Esophagus muscularis mucosa (tissue), 4 donors: ENCODE data around the gene MNT. TPM values are rescaled to one million over a fixed set of nuclear protein-coding genes. Genes with fewer than 3 reads are reported as not detected.

Experiments
- DNase-seq: peaks from one replicate; pipeline ENCODE4 v3.0.0-alpha.2; 2017; ENCODE audit errors: extremely low spot score
- H3K27ac ChIP-seq, 4 donors: fragments of 200-600 bp; sonication (generic); replicated peaks in 1 of 4; 1 replicate in 3 of 4; 2 replicates in 1 of 4; pipeline ENCODE4 v1.5.1; 2016 to 2019; ENCODE audit warnings: mild to moderate bottlenecking in 1 of 4
- H3K27me3 ChIP-seq, 4 donors: fragments of 200-600 bp; sonication (generic); one replicate each; pipeline versions ENCODE4 v1.5.1 to v1.6.0; 2016 to 2019
- H3K36me3 ChIP-seq, 4 donors: fragments of 200-600 bp; sonication (generic); one replicate each; pipeline ENCODE4 v1.5.1; 2016 to 2019
- H3K4me1 ChIP-seq, 4 donors: fragments of 200-600 bp; sonication (generic); one replicate each; pipeline ENCODE4 v1.5.1; 2016 to 2019
- H3K4me3 ChIP-seq, 4 donors: fragments of 200-600 bp; sonication (generic); 1 replicate in 2 of 4; 2 replicates in 2 of 4; pipeline ENCODE4 v1.5.1; 2016 to 2019; ENCODE audit warnings: mild to moderate bottlenecking in 4 of 4, moderate library complexity in 1 of 4
- H3K9me3 ChIP-seq, 4 donors: fragments of 200-600 bp; sonication (generic); 1 replicate in 3 of 4; 2 replicates in 1 of 4; pipeline ENCODE4 v1.5.1; 2016 to 2019
- EP300 ChIP-seq: sonication (generic); formaldehyde crosslinking; IDR thresholded peaks from one replicate; pipeline ENCODE4 v1.6.1; 2017; ENCODE audit warnings: antibody characterized with exemption
- POLR2A ChIP-seq: fragments of 450-650 bp; IDR thresholded peaks from one replicate; pipeline ENCODE4 v1.6.1; 2017; ENCODE audit warnings: antibody characterized with exemption, moderate library complexity, mild to moderate bottlenecking, low read depth
- POLR2AphosphoS5 ChIP-seq, 2 donors: sonication (generic); formaldehyde crosslinking; IDR thresholded peaks; one replicate each; pipeline ENCODE4 v1.6.1; 2017; ENCODE audit warnings: antibody characterized with exemption in 2 of 2
- WGBS: methylation state at CpG from one replicate; pipeline ENCODE4 v1.1.5; 2018; 5-methylcytosine and 5-hydroxymethylcytosine counted together
- intact Hi-C: fragments of 100-400 bp; cut with DNase I; formaldehyde crosslinking; loops from one replicate; pipeline ENCODE4 v1.15.1; 2023
- total RNA-seq, 4 donors: library from RNA; depleted of rRNA; stranded (reverse); fragments of >200 nt; gene quantifications; one replicate each; pipeline versions ENCODE4 v1.1.0 to v1.2.1, GENCODE V29; 2016
- TF ChIP-seq, protein P1 (sequence below), 3 experiments: fragments of 200-600 bp in 2 of 3; fragments of 450-650 bp in 1 of 3; sonication (generic) in 2 of 3; IDR thresholded peaks; one replicate each; pipeline ENCODE4 v1.5.1; 2017 to 2019; ENCODE audit warnings: antibody characterized with exemption in 3 of 3, mild to moderate bottlenecking in 2 of 3, moderate library complexity in 1 of 3

The MNT gene
- total RNA-seq, 4 donors from 2014 or later = 10.8 to 17.4 (median 13.8) TPM

DNA sequence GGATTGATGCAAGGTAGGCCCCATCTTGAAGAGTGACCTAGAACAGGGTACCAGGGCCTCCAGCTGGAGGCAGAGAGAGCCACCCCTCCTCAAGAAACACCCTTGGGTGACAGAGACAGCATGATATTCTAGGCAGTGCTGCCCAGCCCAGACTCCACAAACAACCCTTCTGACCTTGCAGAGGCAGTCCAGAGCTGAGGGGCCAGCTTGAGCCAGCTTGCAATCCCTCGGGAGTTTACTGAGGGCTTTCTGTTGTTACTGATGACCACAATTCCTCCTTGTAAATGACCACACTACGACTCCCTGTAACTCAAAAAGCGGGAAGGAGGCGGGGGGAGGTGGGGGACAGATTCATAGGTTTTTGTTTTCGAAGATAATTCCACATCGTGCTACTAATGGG lies 18.6 kb upstream of the MNT start:
- no peak overlapping the region for H3K4me3 ChIP-seq
- intact Hi-C loops = no loop called here
- H3K9me3 ChIP-seq = no peaks in the 10 kb centered on the region
- no peak for DNase-seq
- H3K36me3 ChIP-seq = peaks cover 0 to 47% (median 22%) of the 10 kb centered on the region in 4 donors
- 82% methylated on average over 4 of the region's 6 CpGs for WGBS
- peak overlapping the region; percentile 74 to 84 (median 80) for H3K27ac ChIP-seq
- H3K4me1 ChIP-seq = peaks cover 21 to 61% (median 51%) of the 10 kb centered on the region in 4 donors
- no peaks in the 10 kb centered on the region for H3K27me3 ChIP-seq
- TF ChIP-seq POLR2A = no peak
- no peak for TF ChIP-seq POLR2AphosphoS5 (IDR thresholded peaks at IDR 0.05)
- TF ChIP-seq, protein P1, sequence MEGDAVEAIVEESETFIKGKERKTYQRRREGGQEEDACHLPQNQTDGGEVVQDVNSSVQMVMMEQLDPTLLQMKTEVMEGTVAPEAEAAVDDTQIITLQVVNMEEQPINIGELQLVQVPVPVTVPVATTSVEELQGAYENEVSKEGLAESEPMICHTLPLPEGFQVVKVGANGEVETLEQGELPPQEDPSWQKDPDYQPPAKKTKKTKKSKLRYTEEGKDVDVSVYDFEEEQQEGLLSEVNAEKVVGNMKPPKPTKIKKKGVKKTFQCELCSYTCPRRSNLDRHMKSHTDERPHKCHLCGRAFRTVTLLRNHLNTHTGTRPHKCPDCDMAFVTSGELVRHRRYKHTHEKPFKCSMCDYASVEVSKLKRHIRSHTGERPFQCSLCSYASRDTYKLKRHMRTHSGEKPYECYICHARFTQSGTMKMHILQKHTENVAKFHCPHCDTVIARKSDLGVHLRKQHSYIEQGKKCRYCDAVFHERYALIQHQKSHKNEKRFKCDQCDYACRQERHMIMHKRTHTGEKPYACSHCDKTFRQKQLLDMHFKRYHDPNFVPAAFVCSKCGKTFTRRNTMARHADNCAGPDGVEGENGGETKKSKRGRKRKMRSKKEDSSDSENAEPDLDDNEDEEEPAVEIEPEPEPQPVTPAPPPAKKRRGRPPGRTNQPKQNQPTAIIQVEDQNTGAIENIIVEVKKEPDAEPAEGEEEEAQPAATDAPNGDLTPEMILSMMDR (IDR thresholded peaks at IDR 0.05) = no peak
- TF ChIP-seq EP300 = no peak

DNA sequence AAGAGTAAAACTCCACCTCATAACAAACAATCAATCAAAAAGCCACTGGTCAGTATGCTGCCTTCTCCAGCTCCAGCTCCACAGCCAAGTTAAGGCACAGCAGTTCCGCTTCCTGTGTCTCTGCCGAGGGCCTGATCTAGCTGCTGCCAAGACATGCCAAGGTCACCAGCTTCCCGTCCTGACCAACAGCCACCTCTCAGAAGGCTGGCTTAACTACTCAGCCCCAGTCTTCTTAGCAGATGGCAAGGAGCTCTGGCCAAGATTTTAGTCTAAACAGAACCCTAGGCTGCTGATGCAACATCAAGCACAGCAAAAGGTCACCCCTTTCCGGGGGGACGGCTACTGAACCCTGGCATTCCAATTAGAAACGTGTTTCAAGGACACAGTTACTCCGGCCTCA lies 17.7 kb upstream of the MNT start:
- intact Hi-C loops = no loop called here
- no peaks in the 10 kb centered on the region for H3K27me3 ChIP-seq
- WGBS = 48% methylated on average over 7 of the region's 7 CpGs
- no peaks in the 10 kb centered on the region for H3K9me3 ChIP-seq
- peaks cover 0 to 57% (median 25%) of the 10 kb centered on the region in 4 donors for H3K36me3 ChIP-seq
- DNase-seq = no peak
- H3K27ac ChIP-seq = peak overlapping the region; percentile 74 to 84 (median 80)
- no peak overlapping the region for H3K4me3 ChIP-seq
- TF ChIP-seq, protein P1 (IDR thresholded peaks at IDR 0.05) = no peak
- TF ChIP-seq POLR2AphosphoS5 (IDR thresholded peaks at IDR 0.05) = peak; percentile 44 to 59
- peaks cover 21 to 61% (median 51%) of the 10 kb centered on the region in 4 donors for H3K4me1 ChIP-seq

DNA sequence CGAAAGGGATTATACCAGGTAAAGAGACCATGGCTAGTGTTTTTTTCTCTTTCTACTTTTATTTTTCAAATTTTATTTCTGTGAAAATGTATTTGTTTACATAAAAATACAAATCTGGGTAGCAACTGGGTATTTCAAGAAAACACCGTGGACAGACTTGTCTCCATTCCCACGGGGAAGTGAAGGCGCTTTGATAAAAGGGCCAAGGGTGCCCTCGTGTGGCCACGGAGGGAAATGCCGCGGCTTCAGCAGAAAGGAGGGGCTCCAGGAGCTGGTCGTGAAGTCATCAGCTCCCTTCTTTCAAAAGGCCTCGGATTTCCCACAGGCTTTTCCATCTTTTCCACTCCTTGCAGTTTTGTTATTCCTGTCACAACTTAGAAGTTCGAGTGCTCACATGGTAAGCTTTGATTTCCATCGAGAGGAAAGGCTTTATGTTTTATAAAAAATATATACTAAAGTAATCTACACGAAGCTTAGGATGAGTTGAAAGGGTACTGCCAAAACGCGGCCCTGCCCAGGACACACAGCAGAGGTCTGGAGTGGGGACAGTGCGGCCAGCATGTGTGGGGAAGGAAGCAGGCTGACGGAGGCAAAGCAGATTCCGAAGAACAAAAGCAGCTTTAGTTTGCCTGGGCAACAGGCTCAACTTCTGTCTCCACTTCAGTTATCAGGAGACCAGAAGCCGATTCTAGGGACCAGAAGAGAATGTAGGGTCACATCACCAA lies 15.3 kb upstream of the MNT start:
- WGBS = 22% methylated on average over 19 of the region's 19 CpGs
- H3K27me3 ChIP-seq = no peaks in the 10 kb centered on the region
- TF ChIP-seq EP300 = no peak
- peak; percentile 61 to 75 for TF ChIP-seq POLR2AphosphoS5 (IDR thresholded peaks at IDR 0.05)
- TF ChIP-seq, protein P1 (IDR thresholded peaks at IDR 0.05) = peak; percentile 98 to 99 (median 99)
- no peak for TF ChIP-seq POLR2A
- H3K9me3 ChIP-seq = no peaks in the 10 kb centered on the region
- peak overlapping the region; percentile 34 to 66 (median 56) for H3K27ac ChIP-seq
- peaks cover 0 to 50% (median 22%) of the 10 kb centered on the region in 4 donors for H3K36me3 ChIP-seq
- intact Hi-C loops = loop anchor here (1.0 kb wide), 1 partner anchor 33 kb away; no protein-coding TSS in a partner anchor
- DNase-seq = peak; percentile 98
- H3K4me1 ChIP-seq = peaks cover 17 to 58% (median 51%) of the 10 kb centered on the region in 4 donors
- no peak overlapping the region for H3K4me3 ChIP-seq

DNA sequence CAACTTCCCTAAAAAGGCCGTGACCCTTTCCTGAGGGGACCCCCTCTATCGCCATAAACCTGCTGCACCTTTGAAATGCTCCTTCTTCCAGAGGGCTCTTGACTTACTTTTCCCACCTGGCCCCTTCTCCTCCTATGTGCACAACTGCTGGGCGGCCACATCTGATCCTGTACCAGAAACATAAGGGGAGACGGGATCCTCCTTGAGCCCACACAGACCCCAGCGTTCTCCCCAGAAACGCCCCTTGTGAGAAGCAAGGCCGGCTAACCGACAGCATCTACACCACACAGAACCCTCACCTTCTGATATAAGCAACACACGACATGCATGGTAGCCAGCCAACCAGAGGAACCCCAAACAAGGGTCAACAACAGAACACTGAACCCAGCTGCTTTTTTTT lies 14.2 kb upstream of the MNT start:
- 80% methylated on average over 9 of the region's 9 CpGs for WGBS
- Histone ChIP-seq H3K4me1 (peaks cover 17 to 53% (median 47%) of the 10 kb centered on the region in 4 donors), H3K4me3 (no peak overlapping the region), H3K27me3 (no peaks in the 10 kb centered on the region), H3K27ac (no peak overlapping the region), H3K36me3 (peaks cover 0 to 40% (median 16%) of the 10 kb centered on the region in 4 donors), H3K9me3 (no peaks in the 10 kb centered on the region)
- TF ChIP-seq, protein P1 (IDR thresholded peaks at IDR 0.05) = no peak
- TF ChIP-seq POLR2AphosphoS5 (IDR thresholded peaks at IDR 0.05) (no peak), EP300 (no peak), POLR2A (no peak)
- intact Hi-C loops = no loop called here
- DNase-seq = no peak
